Measurements from ENCODE around the gene ZNF169. TPM values are rescaled to one million over a fixed set of nuclear protein-coding genes. Genes with fewer than 3 reads are reported as not detected.
"Not testable (repeated sequence)": the region's sequence is repeated elsewhere in the genome, so short reads cannot be mapped to it uniquely, and the experiment has no call there.

Gene ZNF169
- total RNA-seq = 6.0 TPM

DNA sequence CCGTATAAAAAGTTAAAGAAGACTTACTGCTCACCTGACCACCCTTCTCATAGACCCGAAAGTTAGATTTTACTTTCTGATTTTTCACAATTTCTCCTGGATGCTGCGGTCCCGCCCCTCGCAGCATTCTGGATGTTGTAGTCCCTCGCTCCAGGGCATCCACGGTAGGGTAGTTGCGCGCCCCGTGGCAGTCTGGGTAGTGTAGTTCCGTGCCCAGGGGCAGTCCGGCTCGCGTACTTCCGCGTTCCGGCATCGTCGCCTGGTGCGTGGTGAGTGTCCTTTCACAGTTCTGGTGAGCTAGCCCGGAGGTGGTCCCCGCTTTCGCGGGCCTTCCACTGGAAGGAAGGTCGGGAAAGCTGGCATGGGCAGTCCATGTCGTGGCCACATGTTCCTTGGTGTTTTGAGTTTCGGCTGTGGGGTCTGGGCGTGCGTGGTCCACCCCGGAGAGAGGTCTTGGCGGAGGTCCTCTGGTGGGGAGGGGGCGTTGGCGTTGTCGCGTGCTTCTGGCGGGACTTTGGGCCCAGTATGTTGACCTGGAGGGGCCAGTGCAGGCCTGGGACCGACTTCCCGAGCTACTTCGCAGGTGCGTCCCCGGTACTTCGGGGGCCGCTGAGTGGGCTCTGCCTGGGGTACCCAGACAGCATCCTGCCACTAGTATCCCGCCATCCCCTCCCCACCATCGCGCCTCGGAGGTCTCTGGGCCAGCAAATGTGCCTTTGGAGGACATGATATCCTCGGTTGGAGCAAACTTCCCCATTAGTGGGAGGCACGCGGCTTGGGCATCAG, at the start of gene ZNF169:
TSS of gene ZNF169 (plus strand) at position 222 of the 786 bp plus-strand sequence. CDS start 19,515 bp downstream, outside the sequence.
- DNase-seq (ENCODE audit: low spot score) = peak; percentile 92

DNA sequence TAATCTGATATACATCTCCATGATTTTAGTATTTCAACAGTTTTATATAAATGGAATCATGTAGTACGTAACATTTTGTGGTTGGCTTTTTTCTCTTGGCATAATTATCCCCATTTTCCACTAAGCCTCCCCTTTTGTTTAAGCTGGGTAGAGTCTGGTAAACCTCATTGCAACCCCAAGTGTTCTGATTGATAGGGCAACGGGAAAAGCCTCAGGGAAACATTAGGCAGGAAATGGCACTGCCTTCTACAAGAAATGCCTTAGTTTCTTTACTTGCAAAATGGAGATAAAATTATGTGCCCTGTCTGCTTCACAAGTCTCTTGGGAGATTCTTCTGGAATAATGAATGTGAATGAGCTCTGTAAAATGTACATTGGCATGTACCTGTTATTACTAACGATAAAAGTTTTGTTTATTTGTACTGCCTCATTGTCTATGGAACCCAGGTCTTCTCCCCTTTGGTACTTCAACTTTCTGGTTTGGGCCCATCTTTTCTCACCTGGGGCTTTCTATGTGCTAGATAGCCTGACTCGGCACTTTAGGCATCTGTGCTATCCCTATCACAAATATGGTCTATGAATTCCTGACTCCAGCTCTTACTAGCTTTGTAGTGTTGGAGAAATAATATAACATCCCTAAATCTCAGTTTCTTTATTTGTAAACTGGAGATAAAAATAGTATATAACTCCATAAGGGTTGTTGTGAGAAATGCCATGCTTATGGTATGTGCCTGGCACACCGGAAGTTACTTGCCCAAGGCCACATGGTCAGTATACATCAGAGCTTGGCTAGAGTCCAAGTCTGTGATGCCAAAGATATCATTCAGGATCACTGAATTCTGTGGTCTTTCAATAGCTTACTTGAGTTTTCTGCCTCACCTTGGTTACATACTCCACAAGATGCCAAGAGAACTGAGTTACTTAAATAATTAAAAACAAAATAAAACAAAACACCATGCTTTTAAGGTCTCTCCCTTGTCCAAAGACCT, 48.2 kb upstream of the ZNF169 start:
- no peak for DNase-seq (ENCODE audit: low spot score)

DNA sequence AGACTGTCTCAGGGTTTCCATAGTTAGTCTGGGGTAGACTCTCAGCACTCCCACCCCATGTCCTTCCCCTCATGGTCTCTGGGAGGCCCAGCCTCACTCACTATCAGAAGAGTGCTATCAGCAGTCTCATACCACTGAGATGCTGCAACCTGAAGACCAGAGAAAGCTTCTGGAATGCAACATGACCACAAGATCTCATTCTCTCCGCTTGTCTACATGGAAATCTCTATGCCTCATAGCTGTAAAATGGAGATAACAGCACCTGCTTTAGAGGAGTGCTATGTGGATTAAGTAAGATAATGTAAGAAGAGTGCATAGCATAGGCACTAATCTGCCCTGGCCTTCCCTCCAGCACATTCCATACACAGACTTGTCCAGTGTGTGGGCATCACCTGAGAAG, 47.0 kb upstream of the ZNF169 start:
- no peak for DNase-seq (ENCODE audit: low spot score)

DNA sequence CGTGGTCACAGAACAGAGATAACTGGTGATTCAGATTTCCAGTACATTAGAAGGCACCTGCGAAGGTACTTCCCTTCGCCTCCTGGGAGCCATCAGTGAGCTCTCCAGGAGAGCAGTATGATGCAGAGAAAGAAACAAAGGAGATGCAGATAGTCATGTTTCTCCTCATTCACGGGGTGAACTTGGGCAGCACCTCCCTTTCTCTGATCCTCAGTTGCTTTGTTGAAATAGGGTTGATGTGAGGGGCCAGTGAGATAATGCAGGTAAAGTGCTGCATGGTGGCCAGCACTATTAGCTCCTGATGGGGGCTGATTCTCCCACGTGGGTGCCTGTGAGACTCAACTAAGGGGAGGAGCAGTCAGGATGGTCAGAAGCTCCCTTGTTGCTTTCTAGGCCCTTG, 46.6 kb upstream of the ZNF169 start:
- no peak for DNase-seq (ENCODE audit: low spot score)

DNA sequence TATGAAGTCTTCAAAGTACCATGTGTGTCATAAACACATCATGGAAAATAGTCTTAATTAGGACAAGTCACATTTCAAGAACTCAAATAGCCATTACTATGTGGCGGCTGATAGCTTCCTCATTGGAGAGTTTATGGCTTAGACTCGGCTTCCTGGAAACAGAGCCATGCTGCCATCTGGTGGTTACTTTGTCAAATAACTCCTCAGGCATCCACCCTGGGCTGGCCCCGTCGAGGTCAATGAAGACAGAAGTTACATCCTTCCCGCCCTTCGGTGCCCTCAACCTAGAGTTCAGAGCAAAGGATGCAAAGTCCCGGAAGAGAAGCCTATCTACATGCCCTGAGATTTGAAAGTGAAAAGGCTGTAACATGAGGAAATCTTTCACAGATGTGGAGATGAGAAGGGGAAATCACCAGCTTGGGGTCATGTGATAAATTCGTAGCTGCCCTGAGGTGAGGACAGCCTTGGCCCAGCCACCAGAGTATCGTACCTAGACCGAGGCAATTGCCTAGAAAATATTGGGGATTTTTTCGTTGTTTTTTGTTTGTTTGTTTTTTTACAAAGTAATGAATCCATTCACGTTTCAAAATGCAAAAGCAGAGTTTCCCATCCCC, 45.5 kb upstream of the ZNF169 start:
- peak; percentile 78 for DNase-seq (ENCODE audit: low spot score)

DNA sequence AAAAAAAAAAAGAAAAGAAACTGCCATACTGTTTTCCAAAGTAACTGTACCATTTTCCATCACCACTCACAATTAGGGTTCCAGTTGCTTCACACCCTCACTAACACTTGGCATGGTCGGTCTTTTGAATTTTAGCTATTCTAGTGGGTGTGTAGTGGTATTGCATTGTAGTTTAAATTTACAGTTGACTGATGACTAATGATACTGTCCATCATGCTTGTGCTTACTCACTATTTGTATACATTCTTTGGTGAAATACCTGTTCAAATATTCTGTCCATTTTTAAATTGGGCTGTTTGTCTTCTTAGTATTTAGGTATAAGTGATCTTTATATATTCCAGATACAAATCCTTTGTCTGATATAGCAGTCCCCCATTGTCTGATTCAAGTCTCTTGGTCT, 36.2 kb upstream of the ZNF169 start:
- no peak for DNase-seq (ENCODE audit: low spot score)

DNA sequence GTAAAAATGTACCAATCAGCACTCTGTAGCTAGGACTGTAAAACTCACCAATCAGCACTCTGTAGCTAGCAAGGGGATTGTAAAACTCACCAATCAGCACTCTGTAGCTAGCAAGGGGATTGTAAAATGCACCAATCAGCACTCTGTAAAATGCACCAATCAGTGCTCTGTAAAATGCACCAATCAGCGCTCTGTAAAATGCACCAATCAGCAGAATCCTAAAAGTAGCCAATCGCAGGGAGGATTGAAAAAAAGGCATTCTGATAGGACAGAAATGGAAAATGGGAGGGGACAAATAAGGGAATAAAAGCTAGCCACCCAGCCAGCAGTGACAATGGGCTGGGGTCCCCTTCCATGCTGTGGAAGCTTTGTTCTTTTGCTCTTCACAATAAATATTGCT, 33.7 kb upstream of the ZNF169 start:
- DNase-seq (ENCODE audit: low spot score) = not testable (repeated sequence)

DNA sequence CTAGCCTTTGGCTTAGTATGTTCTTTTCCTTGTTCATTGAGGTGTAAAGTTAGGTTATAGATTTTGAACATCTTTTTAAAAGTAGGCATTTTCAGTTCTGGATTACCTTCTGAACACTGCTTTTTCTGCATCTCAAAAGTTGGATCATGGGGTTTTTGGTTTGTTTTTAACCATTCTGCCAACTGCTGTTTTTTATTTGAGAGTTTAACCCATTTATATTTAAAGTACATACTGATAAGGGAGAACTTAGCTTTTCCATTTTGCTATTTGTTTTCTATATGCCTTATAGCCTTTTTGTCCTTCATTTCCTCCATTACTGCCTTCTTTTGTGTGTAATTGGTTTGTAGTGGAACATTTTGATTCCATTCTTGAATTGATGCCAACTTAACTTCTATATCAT, 30.5 kb upstream of the ZNF169 start:
- DNase-seq (ENCODE audit: low spot score) = no peak

DNA sequence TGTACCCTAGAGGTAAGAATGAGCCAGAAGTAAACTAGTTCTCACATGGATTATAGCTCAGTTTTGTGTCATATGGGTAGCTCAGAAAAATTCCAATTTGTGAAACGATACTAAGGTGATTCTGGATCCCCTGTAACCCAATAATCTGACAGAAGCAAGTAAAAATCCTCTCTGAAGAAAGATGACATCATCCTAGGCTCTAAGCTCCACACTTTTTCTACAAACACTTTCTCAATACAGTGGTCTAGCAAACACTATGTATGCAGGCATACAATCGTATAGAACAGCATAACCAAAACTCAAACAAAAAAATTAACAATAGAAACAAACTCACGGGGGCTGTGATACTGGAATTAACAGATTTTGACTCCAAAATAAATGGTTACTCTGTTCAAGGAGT, 26.7 kb upstream of the ZNF169 start:
- no peak for DNase-seq (ENCODE audit: low spot score)

DNA sequence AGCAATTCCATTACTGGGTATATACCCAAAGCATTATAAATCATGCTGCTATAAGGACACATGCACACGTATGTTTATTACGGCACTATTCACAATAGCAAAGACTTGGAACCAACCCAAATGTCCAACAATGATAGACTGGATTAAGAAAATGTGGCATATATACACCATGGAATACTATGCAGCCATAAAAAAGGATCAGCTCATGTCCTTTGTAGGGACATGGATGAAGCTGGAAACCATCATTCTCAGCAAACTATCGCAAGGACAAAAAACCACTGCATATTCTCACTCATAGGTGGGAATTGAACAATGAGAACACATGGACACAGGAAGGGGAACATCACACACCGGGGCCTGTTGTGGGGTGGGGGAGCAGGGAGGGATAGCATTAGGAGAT, 18.0 kb upstream of the ZNF169 start:
- not testable (repeated sequence) for DNase-seq (ENCODE audit: low spot score)

DNA sequence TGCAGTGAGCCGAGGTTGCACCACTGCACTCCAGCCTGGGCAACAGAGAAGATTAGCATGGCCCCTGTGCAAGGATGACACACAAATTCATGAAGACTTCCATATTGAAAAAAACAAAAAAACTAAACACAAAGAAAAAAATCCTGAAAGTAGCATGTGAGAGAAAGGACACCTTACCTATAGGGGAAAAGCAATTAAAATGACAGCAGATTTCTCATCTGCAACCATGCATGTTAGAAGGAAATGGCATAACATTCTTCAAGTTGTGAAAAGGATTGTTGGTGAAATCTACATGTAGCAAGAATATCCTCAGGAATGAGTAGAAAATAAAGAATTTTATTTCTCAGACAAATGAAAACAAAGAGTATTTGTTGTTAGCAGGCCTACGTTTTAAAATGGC, 13.4 kb upstream of the ZNF169 start:
- DNase-seq (ENCODE audit: low spot score) = no peak

DNA sequence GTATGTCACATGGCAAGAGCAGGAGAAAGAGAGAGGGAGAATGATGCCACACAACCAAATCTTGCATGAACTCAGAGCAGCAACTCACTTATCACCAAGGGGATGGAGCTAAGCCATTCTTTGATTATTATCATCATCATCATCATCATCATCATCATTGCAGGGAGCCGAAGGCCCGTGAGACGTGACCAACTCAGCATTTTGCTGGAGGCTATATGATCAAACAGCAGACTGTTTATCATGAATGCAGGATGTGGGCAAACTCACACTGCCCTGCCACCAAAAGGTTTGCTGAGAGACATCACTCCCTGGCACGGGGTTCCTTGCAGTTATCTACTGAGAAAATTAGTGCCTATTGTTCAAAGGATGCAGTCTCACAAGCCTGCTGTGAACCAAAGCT, 8.6 kb upstream of the ZNF169 start:
- no peak for DNase-seq (ENCODE audit: low spot score)

DNA sequence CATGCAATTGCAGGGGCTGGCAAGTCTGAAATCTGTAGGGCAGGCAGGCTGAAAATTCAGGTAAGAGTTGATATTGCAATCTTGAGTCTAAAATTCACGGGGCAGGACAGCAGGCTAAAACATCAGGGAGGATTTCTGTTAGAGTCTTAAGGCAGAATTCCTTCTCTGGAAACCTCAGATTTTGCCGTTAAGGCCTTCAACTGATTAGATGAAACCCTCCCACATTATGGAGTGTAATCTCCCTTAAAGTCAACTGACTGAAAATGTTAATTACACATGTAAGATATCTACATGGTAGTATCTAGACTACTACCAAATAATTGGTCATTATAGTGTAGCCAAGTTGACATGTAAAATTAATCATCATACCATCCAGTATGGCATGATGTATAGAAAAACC, 3.1 kb upstream of the ZNF169 start:
- DNase-seq (ENCODE audit: low spot score) = no peak

DNA sequence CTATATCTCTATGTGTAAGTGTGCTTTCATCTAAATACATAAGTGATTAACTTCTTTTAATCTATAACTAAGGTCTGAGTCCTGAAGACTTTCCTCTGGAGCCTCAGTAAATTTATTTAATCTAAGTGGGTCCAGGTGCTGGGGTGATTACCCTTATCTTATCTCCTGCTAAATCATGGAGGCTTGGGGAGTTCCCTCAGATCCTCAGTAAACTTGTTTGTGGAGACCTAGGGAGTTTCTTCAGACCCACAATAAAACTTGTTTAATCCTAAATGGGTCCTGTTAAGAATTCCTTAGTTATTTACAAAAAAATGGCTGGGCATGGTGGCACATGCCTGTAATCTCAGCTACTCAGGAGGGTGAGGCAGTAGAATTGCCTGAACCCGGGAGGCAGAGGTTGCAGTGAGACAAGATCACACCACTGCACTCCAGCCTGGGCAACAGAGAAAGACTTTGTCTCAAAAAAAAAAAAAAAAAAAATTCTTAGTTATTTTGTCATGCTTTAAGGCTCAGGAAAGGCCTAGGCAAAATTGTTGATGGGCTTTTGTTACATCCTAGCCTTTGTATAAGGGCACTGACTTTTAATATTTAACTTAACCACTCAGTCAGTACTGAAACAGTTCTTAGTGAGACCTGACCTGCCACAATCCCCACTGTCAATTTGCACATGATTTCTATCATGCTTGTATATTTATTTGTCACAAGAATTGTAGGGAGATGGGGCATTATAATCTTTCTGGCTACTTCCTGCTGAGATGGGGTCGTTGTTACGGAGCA, 6.7 kb downstream of the ZNF169 start:
- DNase-seq (ENCODE audit: low spot score) = not testable (repeated sequence)

DNA sequence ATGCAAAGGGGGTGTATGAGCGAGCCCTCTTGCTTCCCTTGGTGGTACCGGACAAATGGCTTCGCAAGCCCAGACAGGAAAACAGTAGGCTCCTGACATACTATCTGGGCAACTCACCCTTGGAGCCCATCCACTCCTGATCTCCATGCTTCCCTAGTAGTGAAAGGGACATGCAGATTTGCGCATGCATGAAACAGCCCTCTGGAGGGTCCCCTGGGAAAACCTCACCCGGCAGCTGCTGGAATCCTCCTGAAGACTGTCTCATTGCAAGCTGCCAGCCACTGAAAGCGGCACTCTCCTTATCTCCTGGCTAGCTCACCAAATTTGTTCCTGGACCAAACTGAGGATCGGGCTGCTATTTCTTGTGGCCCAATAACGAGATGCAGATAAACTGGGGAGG, 10.2 kb downstream of the ZNF169 start:
- DNase-seq (ENCODE audit: low spot score) = no peak

DNA sequence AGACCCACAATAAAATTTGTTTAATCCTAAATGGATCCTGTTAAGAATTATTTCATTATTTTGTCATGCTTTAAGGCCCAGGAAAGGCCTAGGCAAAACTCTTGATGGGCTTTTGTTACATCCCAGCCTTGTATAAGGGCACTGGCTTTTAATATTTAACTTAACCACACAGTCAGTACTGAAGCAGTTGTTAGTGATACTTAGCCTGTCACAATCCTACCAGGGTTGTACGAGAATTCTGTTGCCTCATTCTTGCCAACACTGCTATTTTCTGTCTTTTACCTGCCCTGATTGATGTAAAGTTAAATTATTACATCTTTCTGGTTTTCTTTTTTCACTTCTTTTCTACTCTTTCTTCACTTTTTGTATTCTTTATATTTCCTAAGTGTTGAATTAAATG, 10.9 kb downstream of the ZNF169 start:
- DNase-seq (ENCODE audit: low spot score) = no peak

DNA sequence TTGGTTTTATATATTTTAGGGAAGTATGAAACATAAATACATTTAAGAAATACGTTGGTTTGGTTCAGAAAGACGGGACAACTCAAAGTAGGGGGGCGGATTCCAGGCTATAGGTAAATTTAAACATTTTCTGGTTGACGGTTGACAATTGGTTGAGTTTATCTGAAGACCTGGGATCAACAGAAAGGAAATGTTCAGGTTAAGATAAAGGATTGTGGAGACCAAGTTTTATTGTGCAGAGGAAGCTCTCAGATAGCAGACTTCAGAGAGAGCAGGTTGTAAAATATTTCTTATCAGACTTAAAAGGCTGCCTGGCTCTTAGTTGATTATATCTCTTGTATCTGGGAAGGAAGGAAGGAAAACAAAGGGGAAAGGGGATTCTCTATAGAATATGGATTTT, 17.9 kb downstream of the ZNF169 start:
- not testable (repeated sequence) for DNase-seq (ENCODE audit: low spot score)

DNA sequence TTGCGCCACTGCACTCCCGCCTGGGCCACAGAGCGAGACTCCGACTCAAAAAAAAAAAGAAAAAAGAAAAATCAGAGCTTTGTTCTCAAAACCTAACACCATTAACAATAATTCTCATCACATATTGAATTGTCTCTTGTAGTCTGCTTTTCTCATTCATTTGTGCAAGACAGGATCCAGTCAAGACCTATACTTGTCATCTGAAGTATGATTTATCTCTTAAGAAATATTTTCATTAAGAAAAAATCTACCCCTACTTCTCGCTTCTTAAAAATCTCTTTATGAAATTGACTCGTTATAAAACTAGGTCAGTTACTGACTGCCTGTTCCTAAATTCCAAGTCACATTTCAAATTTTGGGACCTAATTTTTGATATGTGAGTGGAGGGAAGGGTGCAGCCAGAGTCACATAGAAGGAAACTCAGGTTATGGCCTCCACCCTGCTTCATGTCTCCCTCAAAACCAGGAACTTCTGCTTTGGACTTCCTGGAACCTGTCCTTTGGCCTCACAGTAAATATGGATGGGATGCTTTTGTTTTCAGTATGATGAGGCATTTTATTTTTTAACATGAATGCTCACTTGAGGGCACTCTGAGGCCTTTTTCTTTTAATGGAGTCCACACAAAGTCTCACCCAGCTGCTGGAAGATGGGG, 18.9 kb downstream of the ZNF169 start:
- DNase-seq (ENCODE audit: low spot score) = no peak

DNA sequence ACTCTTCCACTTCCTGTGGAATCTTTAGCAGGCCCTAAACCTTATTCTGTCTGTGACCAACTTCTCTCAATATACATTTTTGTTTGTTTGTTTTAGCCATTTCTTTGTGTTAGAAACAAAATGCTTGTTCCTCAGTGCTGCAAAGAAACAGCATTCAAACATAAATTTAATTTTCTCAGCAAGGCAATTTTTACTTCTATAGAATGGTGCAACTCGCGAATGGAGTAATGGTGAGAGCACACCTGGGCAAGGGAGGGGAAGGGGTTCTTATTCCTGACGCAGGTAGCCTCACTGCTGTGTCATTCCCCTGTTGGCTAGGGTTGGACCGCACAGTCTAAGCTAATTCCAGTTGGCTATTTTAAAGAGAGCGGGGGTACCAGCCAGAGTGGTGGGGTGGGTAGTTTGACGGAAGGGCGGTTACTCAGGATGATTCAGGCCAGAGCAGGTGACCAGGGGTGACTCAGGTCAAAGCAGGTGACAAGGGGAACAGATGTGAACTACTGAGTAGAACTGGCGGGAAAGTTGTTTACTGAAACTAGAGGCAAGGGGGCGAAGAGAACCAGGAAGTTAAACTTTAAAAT, 21.4 kb downstream of the ZNF169 start:
- DNase-seq (ENCODE audit: low spot score) = no peak

DNA sequence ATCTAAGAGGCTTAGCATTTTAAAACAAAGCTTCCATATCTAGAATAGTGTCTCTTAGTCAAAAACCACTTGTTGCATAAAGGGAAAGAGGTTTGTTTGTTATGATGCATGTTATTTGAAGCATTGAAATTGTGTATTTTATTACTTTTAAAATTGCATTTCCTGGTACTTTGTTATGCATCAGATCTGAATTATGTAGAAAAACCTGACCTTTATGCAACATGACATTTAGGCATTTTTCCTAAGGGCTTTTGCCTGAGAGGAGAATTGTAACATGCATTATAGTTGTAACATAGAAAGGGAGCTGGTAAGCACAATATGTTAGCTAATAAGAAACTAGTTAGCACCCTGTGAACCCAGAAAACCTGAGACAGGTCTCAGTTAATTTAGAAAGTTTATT, 22.0 kb downstream of the ZNF169 start:
- no peak for DNase-seq (ENCODE audit: low spot score)

DNA sequence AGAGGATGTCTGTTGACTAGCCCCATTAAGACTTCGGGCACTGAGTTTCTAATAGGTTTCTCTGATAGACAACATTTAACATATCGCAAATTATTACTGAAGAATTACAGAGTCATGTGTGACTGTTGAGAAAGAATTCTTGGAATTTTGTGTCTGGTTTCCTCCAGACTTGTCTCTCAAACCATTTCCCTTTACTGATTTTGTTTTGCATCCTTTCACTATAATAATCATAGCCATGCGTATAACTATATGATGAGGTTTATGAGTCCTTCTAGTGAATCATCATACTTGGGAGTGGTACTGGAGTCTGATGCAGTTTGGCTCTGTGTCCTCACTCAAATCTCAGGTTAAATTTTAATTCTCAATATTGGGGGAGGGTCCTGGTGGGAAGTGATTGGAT, 27.0 kb downstream of the ZNF169 start:
- no peak for DNase-seq (ENCODE audit: low spot score)
